ENCODE measurements around the gene PTPRA. TPM values are rescaled to one million over a fixed set of nuclear protein-coding genes. Genes with fewer than 3 reads are reported as not detected.
"Not testable (repeated sequence)": the region's sequence is repeated elsewhere in the genome, so short reads cannot be mapped to it uniquely, and the experiment has no call there.

PTPRA gene
- polyA plus RNA-seq, 1 experiment, result 87.4 TPM

GRCh38 chr20:2890742-2891141, 17.5 kb downstream of the PTPRA start:
- ChIA-PET POLR2A (no interaction called here), CTCF (interaction anchor here (0.6 to 2.3 kb wide), 2 partner anchors 110 to 209 kb away, joined by 3 to 8 read pairs; no protein-coding TSS in a partner anchor)
- H3K4me3 ChIP-seq (ENCODE audit: low read depth, low read length), result no peak overlapping the region
- no peaks in the 10 kb centered on the region for H3K27me3 ChIP-seq (ENCODE audit: control insufficient read depth, insufficient read depth, low read length)
- TF ChIP-seq CTCF (IDR thresholded peaks at IDR 0.05; ENCODE audit: low read depth, low read length), result no peak
- H3K9me3 ChIP-seq (ENCODE audit: control insufficient read depth, insufficient read depth, low read length), result peaks cover 12% of the 10 kb centered on the region; the same call in 1 of the 2 replicates
- no peak for DNase-seq (ENCODE audit: low read depth, low spot score)
- H3K27ac ChIP-seq (ENCODE audit: low read depth, low read length), result no peak overlapping the region

DNA sequence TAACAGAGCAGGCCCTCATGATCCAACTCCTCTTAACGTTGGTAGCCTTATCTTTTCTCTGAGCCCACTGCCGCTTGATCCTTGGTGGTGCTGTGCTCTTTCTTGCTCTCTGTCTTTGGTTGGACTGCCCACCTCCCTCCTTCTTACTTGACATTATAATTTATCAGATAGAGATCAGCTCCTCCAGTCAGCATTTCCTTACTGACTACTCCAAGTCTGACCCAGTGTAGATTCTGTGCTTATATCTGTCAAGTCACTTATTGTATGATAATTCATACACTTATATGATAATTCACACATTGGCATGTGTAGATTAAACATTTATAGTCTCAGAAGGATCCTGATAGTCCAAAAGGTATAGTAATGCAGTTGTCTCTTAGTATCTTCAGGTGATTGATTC, 18.1 kb downstream of the PTPRA start:
- Histone ChIP-seq H3K27me3 (ENCODE audit: control insufficient read depth, insufficient read depth, low read length) (no peaks in the 10 kb centered on the region), H3K9me3 (ENCODE audit: control insufficient read depth, insufficient read depth, low read length) (peaks cover 12% of the 10 kb centered on the region; the same call in 1 of the 2 replicates), H3K4me3 (ENCODE audit: low read depth, low read length) (no peak overlapping the region), H3K27ac (ENCODE audit: low read depth, low read length) (no peak overlapping the region)
- ChIA-PET CTCF (interaction anchor here (0.6 to 2.3 kb wide), 2 partner anchors 109 to 210 kb away, joined by 3 to 8 read pairs; no protein-coding TSS in a partner anchor), POLR2A (no interaction called here)
- no peak for DNase-seq (ENCODE audit: low read depth, low spot score)
- no peak for TF ChIP-seq CTCF (IDR thresholded peaks at IDR 0.05; ENCODE audit: low read depth, low read length)

DNA sequence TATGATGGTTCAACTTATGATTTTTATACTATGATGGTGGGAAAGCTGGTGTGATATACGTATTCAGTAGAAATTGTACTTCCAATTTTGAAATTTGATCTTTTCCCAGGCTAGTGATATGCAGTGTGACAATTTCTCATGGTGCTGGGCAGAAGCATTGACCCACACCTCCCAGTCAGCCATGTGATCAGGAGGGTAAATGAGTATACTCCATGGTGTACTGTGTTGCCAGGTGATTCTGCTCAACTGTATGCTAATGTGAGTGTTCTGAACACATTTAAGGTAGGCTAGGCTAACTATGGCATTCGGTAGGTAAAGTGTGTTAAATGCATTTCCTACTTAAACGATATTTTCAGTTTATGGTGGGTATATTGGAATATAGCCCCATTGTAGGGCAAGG, 19.1 kb downstream of the PTPRA start:
- no peaks in the 10 kb centered on the region for H3K27me3 ChIP-seq (ENCODE audit: control insufficient read depth, insufficient read depth, low read length)
- H3K4me3 ChIP-seq (ENCODE audit: low read depth, low read length), result no peak overlapping the region
- DNase-seq (ENCODE audit: low read depth, low spot score), result no peak
- CTCF ChIA-PET, result no interaction called here
- no peak overlapping the region for H3K27ac ChIP-seq (ENCODE audit: low read depth, low read length)
- TF ChIP-seq CTCF (IDR thresholded peaks at IDR 0.05; ENCODE audit: low read depth, low read length), result no peak
- POLR2A ChIA-PET, result no interaction called here
- H3K9me3 ChIP-seq (ENCODE audit: control insufficient read depth, insufficient read depth, low read length), result peaks cover 12% of the 10 kb centered on the region; the same call in 1 of the 2 replicates

DNA sequence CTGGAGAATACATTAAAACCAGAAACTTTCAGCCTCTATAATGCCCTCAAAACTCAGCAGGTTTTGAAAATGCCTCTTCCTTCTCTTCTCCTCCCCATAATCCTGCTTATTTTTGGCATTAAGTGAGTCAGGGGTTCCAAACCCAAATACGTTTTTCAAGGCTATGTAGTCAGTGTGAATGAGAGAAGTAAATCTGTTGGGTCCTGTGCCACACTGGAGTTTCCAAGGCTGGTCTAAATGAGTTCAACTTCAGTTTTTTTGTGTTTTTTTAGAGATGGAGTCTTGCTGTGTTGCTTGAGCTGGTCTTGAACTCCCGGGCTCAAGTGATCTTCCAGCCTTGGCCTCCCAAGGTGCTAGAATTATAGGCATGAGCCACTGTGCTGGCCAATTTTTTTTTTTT, 20.9 kb downstream of the PTPRA start:
- POLR2A ChIA-PET, result no interaction called here

DNA sequence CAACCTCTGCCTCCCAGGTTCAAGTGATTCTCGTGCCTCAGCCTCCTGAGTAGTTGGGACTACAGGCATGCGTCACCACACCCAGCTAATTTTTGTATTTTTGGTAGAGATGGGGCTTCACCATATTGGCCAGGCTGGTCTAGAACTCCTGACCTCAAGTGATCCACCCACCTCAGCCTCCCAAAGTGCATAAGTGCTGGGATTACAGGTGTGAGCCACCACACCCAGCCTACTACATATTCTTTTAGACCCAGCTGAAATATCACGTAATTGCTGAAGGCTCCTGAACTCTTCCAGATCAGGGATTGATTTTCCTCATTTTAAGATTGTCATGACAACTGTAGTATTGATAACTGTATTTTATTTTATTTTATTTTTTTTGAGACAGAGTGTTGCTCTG, 21.9 kb downstream of the PTPRA start:
- H3K4me3 ChIP-seq (ENCODE audit: low read depth, low read length); H3K27ac ChIP-seq (ENCODE audit: low read depth, low read length); H3K27me3 ChIP-seq (ENCODE audit: control insufficient read depth, insufficient read depth, low read length); DNase-seq (ENCODE audit: low read depth, low spot score); CTCF ChIA-PET: not testable (repeated sequence)
- POLR2A ChIA-PET, result interaction anchor here (0.6 kb wide), 1 partner anchor 10 kb away, joined by 6 read pairs; no protein-coding TSS in a partner anchor
- H3K9me3 ChIP-seq (ENCODE audit: control insufficient read depth, insufficient read depth, low read length), result peaks cover 12% of the 10 kb centered on the region; the same call in 1 of the 2 replicates

More for the DNA sequence above, 20.9 kb downstream of the PTPRA start:
- TF ChIP-seq CTCF (IDR thresholded peaks at IDR 0.05; ENCODE audit: low read depth, low read length), result no peak
- Histone ChIP-seq H3K4me3 (ENCODE audit: low read depth, low read length) (no peak overlapping the region), H3K27ac (ENCODE audit: low read depth, low read length) (no peak overlapping the region), H3K27me3 (ENCODE audit: control insufficient read depth, insufficient read depth, low read length) (no peaks in the 10 kb centered on the region), H3K9me3 (ENCODE audit: control insufficient read depth, insufficient read depth, low read length) (peaks cover 12% of the 10 kb centered on the region; the same call in 1 of the 2 replicates)
- DNase-seq (ENCODE audit: low read depth, low spot score), result no peak
- CTCF ChIA-PET, result no interaction called here
